Kidney epithelial cell (primary cell): Measurements from ENCODE around the gene RMDN2. TPM values are rescaled to one million over a fixed set of nuclear protein-coding genes. Genes with fewer than 3 reads are reported as not detected.

Experiments
- DNase-seq: peaks from one replicate; pipeline ENCODE4 v3.0.0-alpha.2; 2010; ENCODE audit warnings: low read depth
- H3K27me3 ChIP-seq: 2 replicates; pipeline ENCODE4 v1.6.0; 2011; ENCODE audit warnings: low read length; ENCODE audit not compliant: control insufficient read depth, insufficient read depth
- H3K36me3 ChIP-seq: 2 replicates; pipeline ENCODE4 v1.5.1; 2011; ENCODE audit warnings: low read length; ENCODE audit not compliant: control insufficient read depth, insufficient read depth
- H3K4me3 ChIP-seq: 2 replicates; pipeline ENCODE4 v1.5.1; 2011; ENCODE audit warnings: low read depth, mild to moderate bottlenecking, control low read depth, low read length
- CTCF ChIP-seq: IDR thresholded peaks from 2 replicates; pipeline ENCODE4 v1.5.1; 2011; ENCODE audit warnings: mild to moderate bottlenecking, moderate library complexity, low read length, control low read depth, inconsistent platforms; ENCODE audit not compliant: insufficient read depth, poor library complexity, severe bottlenecking
- total RNA-seq: library from RNA; depleted of rRNA; stranded (reverse); fragments of >200 nt; gene quantifications from 2 replicates; pipeline ENCODE4 v1.2.3, GENCODE V29; 2015

The RMDN2 gene
- total RNA-seq, 1 donor from 2014 or later: 2.7 TPM

GRCh38 chr2:37976411-37976810 is 51.3 kb downstream of the RMDN2 start:
- Histone ChIP-seq H3K27me3 (no peaks in the 10 kb centered on the region), H3K36me3 (no peaks in the 10 kb centered on the region), H3K4me3 (no peak overlapping the region)
- no peak for TF ChIP-seq CTCF
- DNase-seq: no peak

DNA sequence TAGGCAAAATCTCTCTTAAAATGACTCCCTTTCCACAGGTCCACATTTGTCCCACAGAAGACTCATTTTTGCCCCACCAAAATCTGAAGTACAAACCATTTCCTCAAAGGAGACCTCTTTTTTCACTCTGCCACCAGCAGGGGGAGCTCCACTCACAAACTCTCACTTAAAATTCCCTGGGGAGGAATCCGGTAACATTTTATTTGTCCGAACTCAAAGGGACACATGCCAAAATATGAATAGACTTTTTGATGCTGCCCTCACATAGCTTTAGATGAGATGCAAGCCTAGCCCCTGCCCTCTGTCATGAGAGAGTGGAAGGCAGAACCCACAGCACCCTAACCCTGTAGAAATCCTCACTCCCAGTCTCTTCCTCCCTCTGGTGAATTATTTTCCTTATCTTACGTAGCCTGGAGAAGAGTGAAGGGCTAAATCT is 57.1 kb downstream of the RMDN2 start:
- no peak for DNase-seq
- no peaks in the 10 kb centered on the region for H3K27me3 ChIP-seq
- H3K4me3 ChIP-seq: no peak overlapping the region
- H3K36me3 ChIP-seq: no peaks in the 10 kb centered on the region
- peak; percentile 78 for TF ChIP-seq CTCF

- H3K36me3 ChIP-seq: no peaks in the 10 kb centered on the region
- TF ChIP-seq CTCF: no peak
- H3K4me3 ChIP-seq: no peak overlapping the region
- no peak for DNase-seq
- no peaks in the 10 kb centered on the region for H3K27me3 ChIP-seq
These were observed 57.8 kb downstream of the RMDN2 start for GRCh38 chr2:37982847-37983246.

GRCh38 chr2:37983719-37984118 is 58.6 kb downstream of the RMDN2 start:
- no peaks in the 10 kb centered on the region for H3K36me3 ChIP-seq
- TF ChIP-seq CTCF: no peak
- no peak for DNase-seq
- H3K27me3 ChIP-seq: no peaks in the 10 kb centered on the region
- no peak overlapping the region for H3K4me3 ChIP-seq

- H3K36me3 ChIP-seq: no peaks in the 10 kb centered on the region
- no peaks in the 10 kb centered on the region for H3K27me3 ChIP-seq
- no peak for DNase-seq
- no peak for TF ChIP-seq CTCF
- H3K4me3 ChIP-seq: no peak overlapping the region
These were observed 59.1 kb downstream of the RMDN2 start for GRCh38 chr2:37984176-37984575.

GRCh38 chr2:37984589-37984988 is 59.5 kb downstream of the RMDN2 start:
- H3K4me3 ChIP-seq: no peak overlapping the region
- no peaks in the 10 kb centered on the region for H3K27me3 ChIP-seq
- TF ChIP-seq CTCF: no peak
- H3K36me3 ChIP-seq: no peaks in the 10 kb centered on the region
- no peak for DNase-seq
